ENCODE measurements around the gene LSM14A. TPM values are rescaled to one million over a fixed set of nuclear protein-coding genes. Genes with fewer than 3 reads are reported as not detected.

LSM14A gene
- total and polyA plus RNA-seq, 2 of the 13 experiments (the other 11 are each of a cell fraction or from before 2014, with no cell fraction given), result 77.0 to 83.6 TPM

- ChIA-PET CTCF (ENCODE audit: low intra/inter-chr PET ratio, low total read pairs) (no interaction called here), POLR2A (no interaction called here)
- in situ Hi-C loops (cut with HindIII; ENCODE audit: extremely low pct_ligation_motif_present, low pct_unique_long_range_greater_than_20kb) (no loop called here), intact Hi-C loops (cut with micrococcal nuclease; ENCODE audit: unreplicated experiment) (no loop called here)
- H3K27me3 ChIP-seq (ENCODE audit: control insufficient read depth in 1 of 2, insufficient read depth in 2 of 2, low read length in 2 of 2), result no peaks in the 10 kb centered on the region
- WGBS (ENCODE audit: low lambda C conversion rate), result 89% methylated on average over 1 of the region's 1 CpG
- H3K4me1 ChIP-seq (ENCODE audit: insufficient read depth, low read length), result peaks cover 11% of the 10 kb centered on the region; the same call in 1 of the 2 replicates
- FAIRE-seq, result no peak
- no TSS peak for BruUV-seq (replicated peaks)
- no peaks in the 10 kb centered on the region for H4K20me1 ChIP-seq (ENCODE audit: insufficient read depth, low read length)
- no peak for ATAC-seq
- no peak overlapping the region for H3K9ac ChIP-seq (ENCODE audit: insufficient read depth, low read depth, low read length)
- DNase-seq (ENCODE audit: low spot score), result no peak
- no peaks in the 10 kb centered on the region for H3K79me2 ChIP-seq (ENCODE audit: insufficient read depth, low read length)
- TF ChIP-seq ZNF574 (CRISPR knock-in tag; IDR thresholded peaks at IDR 0.05), result no peak
- no peak for TF ChIP-seq UBTF (CRISPR knock-in tag; IDR thresholded peaks at IDR 0.05)
- TF ChIP-seq HBP1 (CRISPR knock-in tag; IDR thresholded peaks at IDR 0.05; ENCODE audit: low read depth), result no peak
- TF ChIP-seq IRX3 (CRISPR knock-in tag; IDR thresholded peaks at IDR 0.05; ENCODE audit: borderline replicate concordance, low read depth), result no peak
- no peak for TF ChIP-seq ZBTB3 (CRISPR knock-in tag; IDR thresholded peaks at IDR 0.05; ENCODE audit: borderline replicate concordance, low read depth)
- TF ChIP-seq SIN3A (IDR thresholded peaks at IDR 0.05; ENCODE audit: borderline replicate concordance, low read depth, low read length), result no peak
- TF ChIP-seq ZFAT (CRISPR knock-in tag; conservative IDR thresholded peaks at IDR 0.05), result no peak
- TF ChIP-seq E2F2 (CRISPR knock-in tag; IDR thresholded peaks at IDR 0.05; ENCODE audit: borderline replicate concordance), result no peak
- no peak for TF ChIP-seq ZFP41 (CRISPR knock-in tag; IDR thresholded peaks at IDR 0.05; ENCODE audit: borderline replicate concordance)
- TF ChIP-seq SCMH1 (CRISPR knock-in tag; IDR thresholded peaks at IDR 0.05; ENCODE audit: borderline replicate concordance), result no peak
- no peak for TF ChIP-seq ZNF275 (CRISPR knock-in tag; IDR thresholded peaks at IDR 0.05; ENCODE audit: borderline replicate concordance)
- H3K4me3 ChIP-seq (replicated peaks in 1 of 3; ENCODE audit: insufficient read depth in 1 of 3, low read depth in 2 of 3, low read length in 3 of 3), result no peak overlapping the region
- H3K27ac ChIP-seq (ENCODE audit: extremely low read length, insufficient read depth, low read length), result no peak overlapping the region
- H2AFZ ChIP-seq (ENCODE audit: low read length), result no peak overlapping the region
- H3K4me2 ChIP-seq (ENCODE audit: low read depth, low read length), result no peak overlapping the region
- H3K36me3 ChIP-seq (replicated peaks in 1 of 2; ENCODE audit: control insufficient read depth in 1 of 2, insufficient read depth in 2 of 2, low read length in 2 of 2), result peaks cover 33 to 84% of the 10 kb centered on the region in 2 experiments
- no peaks in the 10 kb centered on the region for H3K9me3 ChIP-seq (ENCODE audit: low read length)
Measured at GRCh38 chr19:34222386-34222785, 50.1 kb downstream of the LSM14A start.
